GM19043 (cell line): ENCODE data around the gene SPATA24.
"Not testable (repeated sequence)": the region's sequence is repeated elsewhere in the genome, so short reads cannot be mapped to it uniquely, and the experiment has no call there.

Source experiments
- ATAC-seq: cut with Tn5 transposase; IDR thresholded peaks from one replicate; pipeline ENCODE4 v1.9.1; 2021; ENCODE audit warnings: low read depth; ENCODE audit not compliant: unreplicated experiment

The SPATA24 gene

DNA sequence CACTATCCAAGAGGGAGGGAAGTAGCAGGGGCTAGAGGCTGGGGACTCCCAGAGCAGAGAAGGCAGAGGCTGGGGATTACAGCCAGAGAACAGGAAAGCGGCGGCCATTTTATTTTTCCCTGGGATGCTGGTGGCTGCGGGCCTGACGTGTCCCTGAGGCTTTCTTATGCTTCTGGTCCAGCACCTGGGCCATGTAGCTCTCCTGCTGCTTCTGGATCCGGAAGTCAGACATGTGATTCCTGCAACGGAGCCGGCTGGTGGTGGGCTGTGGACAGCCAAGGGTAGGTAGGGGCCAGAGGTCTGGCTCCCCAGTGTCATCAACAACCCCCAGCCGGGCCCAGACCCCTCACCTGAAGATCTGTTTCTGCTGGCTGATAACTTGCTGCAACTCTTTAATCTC, 7.2 kb downstream of the SPATA24 start:
- no peak for ATAC-seq

DNA sequence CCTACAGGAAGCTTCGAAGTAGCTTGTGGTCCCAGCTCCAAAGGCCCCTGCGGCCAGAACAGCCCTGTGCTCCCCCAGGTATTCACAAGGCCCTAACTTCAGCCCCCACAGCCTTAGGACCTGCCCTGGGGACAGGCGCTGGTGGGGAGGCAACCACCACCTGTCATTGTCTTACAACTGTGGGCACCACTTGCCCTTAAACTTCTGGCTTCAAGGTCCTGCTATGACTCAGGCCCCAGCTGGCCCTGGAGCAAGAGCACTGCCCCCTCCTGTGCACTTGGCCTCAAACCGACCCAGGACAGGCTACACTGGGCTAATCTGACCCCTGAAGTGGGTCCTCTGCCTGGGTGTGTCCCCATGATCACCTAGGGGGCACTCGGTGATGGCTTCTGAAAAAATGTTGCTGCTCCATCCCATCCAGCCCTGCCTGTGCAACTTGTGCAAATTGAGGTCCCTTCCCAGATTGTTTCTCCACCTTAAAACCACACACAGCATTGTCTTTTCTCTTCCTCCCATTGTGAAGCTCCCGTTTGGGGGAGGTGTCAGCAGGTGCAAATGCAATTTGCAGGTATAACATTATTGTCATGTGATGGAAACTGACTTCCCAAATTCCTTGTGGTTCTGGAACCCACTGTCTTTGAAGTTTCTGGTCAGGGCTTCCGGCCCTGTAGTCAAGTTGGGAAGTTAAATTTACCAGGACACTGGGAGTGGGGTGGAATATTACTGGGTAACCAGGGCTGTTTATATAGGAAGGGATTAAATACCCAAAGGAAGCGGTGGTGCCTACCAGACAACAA, 7.8 kb downstream of the SPATA24 start:
- no peak for ATAC-seq

DNA sequence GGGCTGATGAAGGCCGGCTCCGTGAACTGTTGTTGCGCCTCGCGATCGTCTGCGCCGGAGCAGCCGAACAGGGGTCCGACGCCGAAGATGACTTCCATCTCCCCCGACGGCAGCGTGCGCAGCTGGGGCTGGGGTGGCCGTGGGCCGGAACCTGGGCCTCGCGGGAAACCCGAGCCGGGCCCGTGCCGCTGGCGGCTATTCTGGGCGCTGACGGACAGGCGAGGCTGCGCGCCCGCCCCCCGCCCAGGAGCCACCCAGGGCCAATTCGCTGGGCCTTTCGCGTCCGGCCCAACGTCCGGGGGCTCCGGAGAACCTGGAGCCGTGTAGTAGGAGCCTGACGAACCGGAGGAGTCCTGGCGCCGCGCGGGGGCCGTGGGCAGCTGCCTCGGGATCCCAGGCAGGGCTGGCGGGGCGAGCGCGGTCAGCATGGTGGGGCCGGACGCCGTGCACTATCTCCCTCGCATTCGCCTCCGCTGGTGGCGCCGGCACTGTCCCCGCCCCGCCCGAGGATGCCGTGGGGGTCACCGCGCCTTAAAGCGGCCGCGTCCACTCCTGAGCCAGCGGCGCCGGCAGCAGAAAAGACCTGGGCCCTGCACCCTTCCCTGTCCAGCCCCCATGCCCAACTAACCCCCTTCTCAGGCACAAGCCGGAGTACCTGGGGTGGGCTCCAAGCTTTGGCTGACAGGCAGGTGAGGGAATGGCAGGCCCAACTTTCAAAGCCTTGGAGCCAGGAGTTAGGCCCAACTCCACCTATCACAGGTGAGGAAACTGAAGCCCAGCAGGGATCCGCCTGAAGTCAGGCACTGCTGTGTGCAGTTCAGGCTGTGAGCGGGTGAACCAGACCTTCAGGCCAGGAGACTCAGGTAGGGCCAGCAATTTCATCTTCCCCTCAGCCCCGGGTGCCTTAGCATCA, 9.0 kb downstream of the SPATA24 start, which contains the start of gene PROB1:
TSS of gene PROB1 (minus strand) at position 451 of the 913 bp plus-strand sequence. CDS start at position 428, 23 bp downstream.
- ATAC-seq = no peak

DNA sequence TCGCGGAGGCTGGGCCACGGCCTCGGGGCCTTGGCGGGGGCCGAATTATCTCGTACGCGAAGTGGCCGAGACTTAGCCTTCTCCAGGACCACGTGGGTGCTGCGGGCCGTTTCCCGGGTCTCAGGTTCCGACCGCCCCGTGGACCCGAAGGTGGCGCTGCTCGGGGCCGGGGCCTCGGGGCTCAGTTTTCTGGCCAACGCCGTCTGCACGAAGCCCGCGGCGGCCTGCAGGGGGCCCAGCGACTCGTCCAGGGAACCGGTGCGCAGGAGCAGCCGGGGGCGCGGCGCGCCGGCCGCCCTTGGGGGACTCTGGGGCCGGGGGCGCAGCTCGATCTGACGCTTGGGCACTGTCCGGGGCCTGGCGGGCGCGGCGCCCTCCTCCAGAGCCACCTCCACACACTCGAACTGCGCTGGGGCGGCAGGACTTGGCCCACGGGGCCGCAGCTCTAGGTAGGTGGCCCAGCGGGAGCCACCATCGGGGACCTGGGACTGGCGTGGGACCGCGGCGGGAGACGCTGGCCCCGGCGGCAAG, 9.7 kb downstream of the SPATA24 start:
- ATAC-seq = no peak

DNA sequence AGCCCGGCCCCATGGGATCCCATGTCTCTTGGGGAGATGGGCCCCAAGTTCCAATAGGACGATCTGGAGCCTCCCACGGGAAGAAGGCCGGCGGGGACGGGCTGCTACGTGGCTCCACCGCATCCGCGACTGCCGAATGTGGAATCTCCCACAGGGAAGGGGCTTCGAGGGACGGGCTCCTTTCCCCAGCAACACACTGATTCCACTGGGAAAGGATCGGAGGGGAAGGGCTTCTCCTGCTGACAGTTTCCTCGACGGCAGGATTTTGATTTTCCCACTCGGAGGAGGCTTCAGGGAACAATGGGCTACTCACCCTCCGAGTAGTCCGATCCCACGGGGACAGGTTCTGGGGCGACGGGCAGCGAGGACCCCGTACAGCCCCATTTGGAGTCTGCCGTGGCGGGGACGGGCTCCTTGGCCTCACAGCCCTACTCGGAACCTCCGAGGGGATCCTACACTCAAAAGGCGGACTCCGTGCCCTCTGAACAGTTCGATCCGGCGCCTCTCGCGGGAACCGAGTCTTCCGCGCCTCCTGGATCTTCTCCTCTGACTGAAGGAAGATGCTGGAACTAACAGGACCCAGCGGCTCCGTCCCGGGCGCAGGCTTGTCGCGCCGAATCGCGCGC, 10.3 kb downstream of the SPATA24 start:
- ATAC-seq = no peak

DNA sequence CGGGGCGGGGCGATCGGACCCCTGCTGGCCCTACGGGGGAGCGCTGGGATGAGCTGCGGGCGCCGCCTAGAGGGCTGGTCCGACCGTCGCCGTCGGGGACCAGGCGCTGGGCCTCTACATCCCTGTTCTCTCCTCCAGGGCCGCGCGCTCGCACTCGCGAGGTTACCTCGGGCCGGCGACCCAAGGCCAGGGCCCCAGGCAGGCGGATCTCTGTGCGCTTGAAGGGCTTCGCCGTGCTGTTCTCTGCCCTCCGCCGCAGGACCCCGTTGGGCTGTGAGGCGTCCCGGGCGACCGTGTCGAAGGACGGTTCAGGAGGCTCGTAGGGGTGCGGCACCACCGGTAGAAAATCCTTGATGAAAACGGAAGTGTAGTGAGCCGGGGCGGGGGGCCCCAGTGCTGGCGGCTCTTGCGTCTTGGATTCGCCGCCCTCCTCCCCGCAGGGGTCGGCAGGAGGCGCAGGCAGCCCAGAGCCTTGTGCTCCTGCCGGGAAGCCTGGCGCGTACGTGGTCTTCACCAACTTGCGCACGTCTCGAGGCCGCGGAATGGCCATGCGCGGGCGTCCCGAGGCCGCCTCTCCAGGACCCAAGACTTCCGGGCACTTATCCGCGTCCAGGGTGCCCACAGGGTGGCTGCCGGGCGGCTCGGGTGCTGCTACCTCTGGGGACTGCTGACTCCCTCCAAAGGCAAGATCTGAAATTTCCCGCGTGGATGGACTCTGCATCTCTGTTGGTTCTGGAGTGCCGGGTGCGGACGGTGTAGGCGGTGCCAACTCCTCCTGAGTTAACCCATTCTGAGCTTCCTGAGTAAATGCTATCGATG, 11.0 kb downstream of the SPATA24 start:
- peak; percentile 37 for ATAC-seq

DNA sequence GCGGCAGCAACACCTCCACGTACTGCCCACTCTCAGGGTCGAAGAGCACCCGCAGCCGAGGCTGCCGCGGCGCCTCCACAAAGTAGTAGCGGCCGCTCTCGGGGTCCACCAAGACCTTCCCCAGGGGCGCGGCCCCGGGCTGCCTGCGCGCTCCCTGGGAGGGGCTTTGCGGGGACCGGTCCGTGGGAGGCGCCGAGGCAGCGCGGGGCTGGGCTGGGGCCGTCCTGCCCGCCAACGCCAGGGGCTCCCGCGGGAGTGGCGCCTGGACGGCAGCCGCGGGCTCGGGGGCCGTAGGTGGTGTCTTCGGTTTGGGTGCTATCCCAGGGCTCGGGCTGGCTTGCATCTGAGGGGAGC, 11.6 kb downstream of the SPATA24 start:
- peak; percentile 4 for ATAC-seq

DNA sequence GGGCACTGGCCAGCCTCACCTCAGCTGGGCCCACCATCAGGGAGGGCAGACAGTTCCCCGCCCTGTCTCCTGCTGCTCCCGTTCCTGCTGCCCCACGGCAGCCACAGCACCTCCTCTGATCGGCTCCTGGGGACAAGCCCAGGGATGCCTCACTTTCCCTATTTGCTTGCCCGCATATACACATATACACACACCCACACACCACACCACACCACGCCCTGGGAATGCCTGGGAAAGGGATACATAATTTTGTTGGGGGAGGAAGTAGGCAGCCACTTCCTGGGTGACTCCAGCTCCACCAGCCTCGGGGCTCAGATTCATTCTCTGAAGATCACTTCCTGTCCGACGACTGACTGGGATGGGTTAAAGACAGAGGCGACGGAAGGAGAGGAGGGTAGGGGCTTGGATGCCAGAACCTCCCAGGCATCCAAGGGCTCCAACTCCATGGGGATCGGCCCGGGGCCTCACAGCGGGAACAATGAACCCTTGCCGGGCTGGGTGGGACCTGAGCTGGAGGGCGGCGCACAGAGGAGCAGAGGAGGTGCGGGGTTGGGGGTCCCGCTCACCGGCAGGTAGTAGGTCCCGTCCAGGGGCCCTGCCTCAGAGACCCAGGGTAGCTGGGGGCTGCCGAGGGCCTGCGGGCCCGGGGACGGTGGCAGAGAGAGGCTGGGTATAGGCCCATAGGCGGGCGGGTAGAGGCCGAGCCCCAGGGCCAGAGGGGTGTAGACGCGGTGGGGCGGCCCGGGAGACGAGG, 12.1 kb downstream of the SPATA24 start:
- ATAC-seq = no peak

DNA sequence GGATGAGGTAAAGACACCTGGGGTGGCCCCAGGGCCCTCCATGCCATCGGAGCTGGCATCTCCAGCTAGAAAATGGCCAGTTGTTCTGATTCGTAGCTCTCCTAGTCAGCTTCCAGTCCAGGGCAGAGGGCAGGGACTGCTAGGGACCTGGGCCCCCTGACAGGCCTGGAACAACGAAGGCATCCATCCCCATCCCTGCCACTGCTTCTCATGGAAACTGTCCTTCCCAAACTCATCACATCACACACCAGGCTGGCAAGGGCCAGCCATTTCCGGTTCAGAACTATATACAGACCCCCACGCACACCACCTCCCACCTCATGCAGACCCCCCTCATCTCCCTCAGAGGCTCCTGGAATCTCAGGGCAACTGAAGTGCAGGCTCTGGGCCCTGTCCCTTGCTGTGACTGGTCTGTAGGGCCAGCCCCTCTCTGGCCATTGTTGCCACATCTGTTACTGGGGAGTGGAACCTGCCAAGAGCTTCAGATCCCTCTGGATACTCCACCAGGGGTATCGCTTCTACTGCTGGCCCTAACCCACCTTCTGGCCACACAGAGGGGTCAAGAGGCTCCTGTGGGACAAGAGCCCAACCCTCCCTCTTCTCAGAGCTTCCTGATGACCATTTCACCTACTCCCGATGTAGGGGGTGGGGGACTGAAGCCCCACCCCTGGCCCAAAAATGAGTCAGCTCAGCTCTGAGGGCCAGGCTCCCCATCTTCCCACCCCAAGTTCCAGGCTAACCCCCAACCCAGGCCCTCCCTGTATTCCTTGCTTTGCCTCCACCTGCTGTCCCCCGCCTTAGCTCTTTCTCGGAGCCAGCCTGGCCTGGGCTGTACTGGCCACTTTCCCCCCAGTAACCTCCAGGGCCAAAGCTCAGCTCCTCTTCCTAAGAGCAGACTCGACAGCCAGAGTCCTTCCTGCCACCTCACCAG, 13.0 kb downstream of the SPATA24 start:
- no peak for ATAC-seq

DNA sequence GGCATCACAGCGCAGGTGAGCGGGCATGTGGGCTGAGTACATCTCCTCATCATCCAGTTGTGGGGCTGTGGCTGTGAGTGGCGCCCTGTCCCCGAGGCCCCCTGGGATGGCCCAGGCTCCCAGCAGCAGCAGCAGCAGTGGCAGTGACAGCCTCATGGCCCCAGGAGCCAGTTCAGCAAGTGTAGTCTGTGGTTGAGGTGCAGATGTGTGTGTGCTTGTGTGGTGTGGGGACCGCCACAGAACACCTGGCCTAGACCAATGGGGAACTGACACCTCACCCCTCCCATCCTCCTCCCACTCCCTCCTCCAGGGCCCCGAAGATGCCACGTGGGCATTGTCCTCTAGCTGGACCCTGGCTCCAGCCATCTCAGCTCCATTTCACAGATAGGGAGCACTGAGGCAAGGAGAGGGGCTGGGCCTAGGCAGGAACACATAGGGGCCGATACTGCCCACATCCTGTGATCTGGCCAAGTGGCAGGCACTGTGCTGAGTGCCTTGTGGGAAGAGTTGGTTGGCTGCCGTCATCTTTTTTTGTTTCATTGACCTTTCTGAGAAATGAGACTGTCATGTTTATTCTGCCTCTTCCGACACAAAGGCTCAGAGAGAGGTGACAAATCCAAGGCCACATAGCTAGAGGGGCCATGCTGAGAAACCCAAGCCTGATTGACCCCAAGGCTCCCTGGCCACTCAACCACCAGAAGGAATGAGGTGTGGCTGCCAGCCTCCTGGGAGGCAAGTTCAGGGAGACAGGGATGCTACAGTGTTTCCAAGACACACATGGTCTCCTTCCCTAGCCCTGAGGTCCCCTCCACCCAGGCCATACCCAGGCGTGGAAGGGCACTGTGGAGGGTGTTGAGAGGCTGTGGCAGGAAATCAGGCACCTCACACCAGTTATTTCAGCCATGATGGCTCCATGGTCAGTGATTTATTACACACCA, 13.9 kb downstream of the SPATA24 start, which contains the start of gene MZB1:
TSS of gene MZB1 (minus strand) at position 213 of the 938 bp plus-strand sequence. CDS start at position 156, 57 bp downstream.
- ATAC-seq = peak; percentile 40

DNA sequence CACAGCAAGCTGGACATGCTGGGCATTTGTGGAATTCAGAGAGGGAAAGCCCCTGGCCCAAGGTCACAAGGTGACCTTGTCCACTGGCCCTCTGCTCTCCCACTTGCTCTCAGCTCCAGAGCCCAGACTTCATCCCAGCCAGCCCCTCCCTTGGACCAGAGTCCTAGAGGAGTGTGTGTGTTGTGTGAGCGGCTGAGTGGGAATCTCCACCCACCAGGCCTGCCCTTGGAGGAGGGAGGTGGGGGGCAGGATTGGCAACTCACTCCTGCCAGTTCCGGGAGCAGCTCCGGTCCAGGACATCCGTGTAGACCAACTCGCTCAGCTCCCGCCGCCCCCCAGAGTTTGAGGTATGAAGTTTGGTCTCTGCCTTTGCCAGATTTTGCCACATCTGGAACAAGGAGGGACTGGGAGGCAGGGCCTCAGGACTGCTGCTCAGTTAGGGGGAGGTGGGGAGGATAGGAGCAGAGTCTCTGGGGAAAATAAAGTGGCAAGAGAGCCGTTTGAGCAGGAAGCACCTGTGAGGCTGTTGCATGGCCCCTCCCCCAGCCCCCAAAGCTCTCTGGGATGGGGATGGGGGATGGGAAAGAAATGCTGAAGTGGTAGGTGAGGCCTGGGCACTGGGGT, 15.6 kb downstream of the SPATA24 start:
- ATAC-seq = no peak

DNA sequence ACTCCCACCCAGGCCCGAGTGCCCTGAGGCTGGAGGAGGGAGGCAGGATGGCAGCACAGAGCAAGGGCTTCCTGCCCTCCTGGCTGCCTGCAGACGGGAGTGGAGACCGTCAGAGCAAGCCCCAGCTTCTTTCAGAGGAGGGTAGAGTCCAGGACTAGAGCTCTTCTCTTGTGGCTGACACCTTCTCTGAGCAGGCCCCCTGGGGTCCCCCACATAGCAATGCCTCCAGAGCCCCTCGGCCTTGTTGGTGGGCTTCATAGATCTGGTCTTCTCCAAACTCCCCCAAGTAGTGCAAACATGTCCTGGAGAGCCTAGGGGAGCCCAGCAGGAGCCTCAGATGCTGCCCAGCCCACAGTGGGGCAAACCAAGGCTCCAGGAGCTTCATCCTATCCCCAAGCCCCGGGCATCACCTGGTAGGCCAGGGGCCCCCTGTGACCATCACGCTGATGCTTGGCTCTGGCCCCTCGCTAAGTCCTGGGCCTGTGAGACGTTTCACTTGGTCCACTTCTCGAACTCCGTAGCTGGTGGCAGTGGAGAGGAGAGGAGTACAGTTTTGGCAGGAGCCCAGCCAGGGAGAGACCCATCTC, 16.2 kb downstream of the SPATA24 start:
- no peak for ATAC-seq

DNA sequence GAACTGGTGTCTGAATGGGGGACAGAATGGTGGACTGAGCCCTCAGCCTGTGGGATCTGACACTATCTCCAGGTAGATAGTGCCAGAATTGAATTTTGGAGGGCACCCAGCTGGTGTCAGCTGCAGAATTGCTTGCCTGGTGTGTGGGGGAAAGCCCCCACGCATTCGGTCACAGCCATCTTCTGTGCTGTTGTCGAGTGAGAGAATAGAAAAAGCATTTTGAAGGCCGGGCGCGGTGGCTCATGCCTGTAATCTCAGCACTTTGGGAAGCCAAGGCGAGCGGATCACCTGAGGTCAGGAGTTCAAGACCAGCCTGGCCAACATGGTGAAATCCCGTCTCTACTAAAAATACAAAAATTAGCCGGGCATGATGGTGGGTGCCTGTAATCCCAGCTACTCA, 16.9 kb downstream of the SPATA24 start:
- not testable (repeated sequence) for ATAC-seq

DNA sequence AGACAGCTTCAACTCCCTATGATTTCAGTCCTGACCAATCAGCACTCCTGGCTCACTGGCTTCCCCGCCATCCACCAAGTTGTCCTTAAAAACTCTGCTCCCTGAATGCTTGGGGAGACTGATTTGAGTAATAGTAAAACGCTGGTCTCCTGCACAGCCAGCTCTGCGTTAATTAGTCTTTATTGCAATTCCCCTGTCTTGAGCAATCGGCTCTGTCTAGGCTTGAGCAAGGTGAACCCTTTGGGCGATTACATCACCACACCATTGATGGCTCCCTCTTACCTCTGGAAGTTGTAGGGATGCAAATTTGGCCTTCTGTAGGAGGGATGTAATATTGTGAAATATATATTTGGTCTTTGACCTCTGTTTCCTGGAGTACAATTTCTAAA, 17.8 kb downstream of the SPATA24 start:
- ATAC-seq = no peak

DNA sequence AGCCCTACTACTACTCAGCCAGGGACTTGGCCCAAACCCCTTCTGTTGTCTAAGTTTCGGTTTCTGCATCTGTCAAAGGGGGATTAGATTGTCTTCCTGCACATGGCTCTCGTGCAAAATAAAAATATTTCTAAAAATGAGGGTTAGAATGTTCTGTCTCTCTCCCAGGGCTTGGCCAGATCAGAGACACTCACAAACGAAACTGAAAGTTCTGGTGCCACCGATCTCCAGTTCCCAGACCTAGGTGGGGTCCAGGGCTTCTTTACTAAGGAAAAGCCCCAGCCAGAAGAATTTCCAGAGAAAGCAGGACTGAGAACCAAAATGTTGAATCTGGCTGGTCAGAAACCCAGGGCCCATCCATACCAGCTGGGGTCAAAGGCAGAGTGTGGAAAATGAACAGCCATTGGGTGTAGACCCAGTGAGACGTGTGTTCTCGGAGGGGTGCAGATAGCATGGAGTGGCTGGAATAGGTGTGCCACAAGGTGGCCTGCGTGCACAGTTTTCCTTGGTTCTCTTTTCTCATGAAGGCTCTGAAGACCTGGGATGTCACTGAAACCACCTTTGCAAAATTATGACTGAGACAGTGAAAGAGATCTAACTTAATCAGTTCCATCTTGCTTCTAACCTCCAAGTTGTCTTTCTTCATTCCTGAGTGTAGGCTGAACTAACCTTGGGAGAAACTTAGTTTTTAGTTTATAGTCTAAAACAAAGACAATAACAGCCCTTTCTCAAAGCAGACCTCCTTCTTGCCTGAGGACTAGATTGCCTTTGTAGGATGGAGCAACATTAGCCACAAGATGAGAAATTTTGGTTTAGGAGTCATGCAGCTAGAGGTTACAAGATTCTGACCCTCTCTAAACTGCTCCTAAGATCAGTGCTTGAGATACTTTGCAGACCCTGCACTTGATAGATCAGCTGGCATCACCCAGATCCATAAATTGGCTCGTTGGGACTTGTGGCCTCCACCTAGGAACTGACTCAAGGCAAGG, 18.5 kb downstream of the SPATA24 start:
- ATAC-seq = no peak
